ENCODE data around the gene RBM33. TPM values are rescaled to one million over a fixed set of nuclear protein-coding genes. Genes with fewer than 3 reads are reported as not detected.

Gene RBM33
- polyA plus RNA-seq, 1 donor: 26.4 TPM

GRCh38 chr7:155750255-155751125, 106.0 kb downstream of the RBM33 start:
- no peak for DNase-seq (ENCODE audit: low read depth)

GRCh38 chr7:155751409-155751808, 106.9 kb downstream of the RBM33 start:
- no peak for DNase-seq (ENCODE audit: low read depth)

GRCh38 chr7:155752756-155753445, 108.4 kb downstream of the RBM33 start:
- no peak for DNase-seq (ENCODE audit: low read depth)

DNA sequence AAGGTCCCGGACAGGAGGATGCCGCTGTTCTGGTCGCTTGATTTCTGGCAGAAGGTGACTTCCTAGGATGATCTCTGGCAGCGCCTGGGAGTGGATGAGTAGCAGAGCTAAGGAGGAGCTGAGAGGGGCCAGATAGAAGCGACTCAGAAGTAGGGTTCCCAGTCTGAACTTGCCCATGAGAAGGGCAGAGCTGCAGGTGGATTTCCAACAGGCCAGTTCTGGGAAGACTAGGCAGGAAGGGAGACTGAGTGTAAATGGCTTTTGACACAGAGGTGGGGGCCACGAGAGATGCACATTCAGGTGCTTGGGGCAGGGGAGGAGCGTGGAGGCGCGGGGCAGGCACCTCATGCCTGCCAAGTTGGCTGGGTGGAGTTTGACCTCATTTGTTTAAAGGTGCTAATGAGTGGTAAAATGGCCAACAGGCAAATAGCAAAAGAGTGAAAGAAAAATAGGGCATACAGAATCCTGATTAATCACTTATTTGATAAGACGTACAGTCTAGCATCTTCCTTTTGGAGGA, 109.0 kb downstream of the RBM33 start:
- DNase-seq (ENCODE audit: low read depth): no peak

DNA sequence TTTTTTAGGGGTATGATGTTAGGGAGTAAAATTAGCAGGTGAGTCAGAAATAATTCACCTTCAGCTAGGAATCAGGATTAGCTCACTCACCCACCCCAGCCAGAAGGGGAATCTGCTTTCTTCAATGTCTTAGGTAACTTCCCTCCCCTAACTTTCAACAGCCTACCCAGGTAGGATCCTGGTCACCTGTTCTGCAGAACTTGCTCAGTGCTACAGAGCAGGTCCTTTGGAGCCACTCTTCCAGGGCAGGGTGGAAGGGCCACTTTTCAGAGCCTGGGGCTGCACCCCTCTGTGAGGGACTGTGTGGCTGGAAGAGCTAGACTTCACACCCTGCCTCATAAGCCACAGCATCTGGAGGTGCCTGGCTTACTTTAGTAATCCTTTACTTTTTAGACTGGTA, 109.7 kb downstream of the RBM33 start:
- no peak for DNase-seq (ENCODE audit: low read depth)

DNA sequence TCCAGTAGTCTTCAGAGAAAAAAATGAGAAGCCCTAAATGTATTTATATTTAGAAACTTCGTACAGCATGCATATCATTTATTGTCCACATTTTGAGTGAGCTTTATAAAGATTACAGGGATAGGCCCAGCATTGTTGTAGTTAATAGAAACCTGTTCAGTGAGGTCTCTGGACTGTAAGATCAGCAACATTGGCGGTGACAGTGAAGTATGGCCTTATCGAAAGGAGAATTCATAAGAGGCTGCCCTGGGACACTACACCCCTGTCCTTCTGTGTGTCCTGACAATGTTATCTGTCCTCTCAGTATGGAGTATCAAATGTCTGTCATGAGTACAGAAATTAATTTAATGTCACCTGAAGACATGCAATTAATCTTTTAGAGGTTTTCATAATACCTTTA, 110.6 kb downstream of the RBM33 start:
- no peak for DNase-seq (ENCODE audit: low read depth)

GRCh38 chr7:155756322-155756721, 111.9 kb downstream of the RBM33 start:
- no peak for DNase-seq (ENCODE audit: low read depth)

DNA sequence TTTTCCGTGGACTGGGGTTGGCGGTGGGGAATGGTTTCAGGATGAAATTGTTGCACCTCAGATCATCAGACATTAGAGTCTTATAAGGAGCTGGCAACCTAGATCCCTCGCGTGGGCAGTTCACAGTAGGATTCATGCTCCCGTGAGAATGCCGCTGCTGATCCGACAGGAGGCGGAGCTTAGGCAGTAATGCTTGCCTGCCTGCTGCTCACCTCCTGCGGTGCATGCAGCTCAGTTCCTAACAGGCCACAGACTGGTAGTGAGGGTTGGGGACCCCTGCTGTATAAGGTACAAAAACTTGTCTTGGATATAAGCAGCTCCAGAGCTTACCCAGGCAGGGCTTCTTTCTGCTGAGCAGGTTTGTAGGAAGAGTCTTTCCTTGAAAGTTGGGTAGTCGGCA, 113.9 kb downstream of the RBM33 start:
- no peak for DNase-seq (ENCODE audit: low read depth)

GRCh38 chr7:155759740-155760430, 115.4 kb downstream of the RBM33 start:
- no peak for DNase-seq (ENCODE audit: low read depth)

DNA sequence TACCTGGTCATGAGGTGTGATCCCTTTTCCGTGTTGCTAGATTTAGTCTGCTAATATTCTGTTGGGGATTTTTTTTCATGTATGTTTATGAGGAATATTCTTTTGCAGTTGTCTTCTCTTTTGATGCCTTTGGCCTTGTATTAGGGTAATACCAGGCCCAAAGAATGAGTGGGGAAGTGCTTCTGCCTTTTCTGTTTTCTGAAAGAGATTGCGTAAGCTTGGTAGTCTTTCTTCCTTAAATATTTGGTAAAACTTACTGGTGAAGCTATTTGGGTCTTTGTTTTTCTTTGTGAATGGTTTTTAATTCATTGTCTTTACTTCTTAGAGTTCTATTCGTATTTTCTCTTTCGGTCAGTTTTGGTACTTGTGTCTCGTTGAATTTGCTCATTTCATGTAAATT, 116.7 kb downstream of the RBM33 start:
- DNase-seq (ENCODE audit: low read depth): no peak

DNA sequence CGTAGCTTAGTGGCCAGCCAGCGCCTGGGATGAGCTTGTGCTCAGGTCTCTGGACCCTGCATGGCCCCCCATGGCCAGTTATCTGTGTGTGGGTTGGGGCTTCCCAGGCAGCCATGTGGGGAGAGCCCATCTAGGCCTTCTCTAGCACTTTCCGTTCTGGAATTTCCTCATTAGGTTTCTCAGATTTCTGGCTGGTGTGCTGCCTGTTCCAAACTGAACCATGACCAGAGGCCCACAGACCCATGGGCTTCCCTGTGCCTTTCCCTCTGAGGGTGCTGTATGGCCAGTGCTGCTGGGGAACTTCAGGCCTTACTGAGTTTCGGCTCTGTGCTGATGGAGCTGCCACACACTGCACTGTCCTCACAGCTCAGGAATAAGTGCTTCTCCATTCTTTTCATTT, 117.6 kb downstream of the RBM33 start:
- no peak for DNase-seq (ENCODE audit: low read depth)

- no peak for DNase-seq (ENCODE audit: low read depth)
Observed at GRCh38 chr7:155762655-155763054, 118.2 kb downstream of the RBM33 start.

- DNase-seq (ENCODE audit: low read depth): no peak
Observed at GRCh38 chr7:155763122-155763521, 118.7 kb downstream of the RBM33 start.

DNA sequence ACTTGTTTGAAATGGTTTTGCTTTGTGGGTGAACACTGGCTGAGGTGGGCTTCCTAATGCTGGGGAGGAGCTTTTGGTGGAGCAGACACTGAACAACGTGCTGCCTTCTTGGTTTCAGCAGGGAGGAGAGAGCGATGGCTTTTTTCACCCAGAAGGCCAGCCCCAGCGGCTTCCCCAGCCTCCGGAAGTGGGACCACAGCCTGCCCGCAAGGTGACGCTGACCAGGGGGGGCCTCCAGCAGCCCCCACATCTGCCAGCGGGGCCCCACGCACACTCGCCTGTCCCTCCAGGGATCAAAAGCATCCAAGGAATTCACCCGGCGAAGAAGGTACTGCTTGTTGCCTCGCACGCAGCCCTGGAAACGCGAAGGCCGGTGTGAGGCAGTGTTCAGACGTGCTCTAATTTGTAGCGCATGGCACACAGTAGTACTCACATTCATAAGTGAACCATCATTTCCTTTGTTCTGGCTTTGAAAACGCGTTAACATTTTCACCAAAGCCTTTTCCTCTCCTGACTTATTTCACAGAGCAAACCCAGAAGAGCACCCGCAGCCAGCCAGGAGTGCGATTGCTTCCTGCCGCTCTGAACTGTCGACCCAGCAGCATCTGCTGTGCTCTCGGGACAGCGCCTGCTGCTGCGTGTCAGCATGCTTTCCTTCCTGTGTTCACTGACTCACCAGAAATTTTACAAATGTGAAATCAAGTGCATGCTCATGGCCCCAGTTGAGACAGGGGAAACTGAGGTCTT, 119.4 kb downstream of the RBM33 start:
- no peak for DNase-seq (ENCODE audit: low read depth)

- DNase-seq (ENCODE audit: low read depth): no peak
Observed at GRCh38 chr7:155764438-155764793, 120.0 kb downstream of the RBM33 start.

DNA sequence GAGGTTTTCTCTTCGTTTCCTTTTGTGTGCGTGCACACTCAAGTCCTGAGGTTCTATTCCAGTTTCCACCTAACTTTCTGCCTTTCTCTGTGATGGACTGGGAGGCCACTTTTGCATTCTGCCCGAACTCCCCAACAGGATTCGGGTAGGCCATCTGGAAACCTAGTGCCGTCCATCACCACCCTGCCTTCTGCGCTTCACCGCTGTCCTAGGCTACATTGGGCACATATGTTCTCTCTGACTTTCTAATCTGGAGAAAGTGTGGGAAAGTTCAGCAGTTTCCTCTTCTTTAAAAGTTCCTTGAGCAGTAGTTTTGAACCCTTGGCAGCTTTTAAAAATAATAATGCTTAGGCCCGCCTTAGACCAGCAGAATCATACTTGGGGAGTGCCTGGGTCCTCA, 121.0 kb downstream of the RBM33 start:
- DNase-seq (ENCODE audit: low read depth): no peak

DNA sequence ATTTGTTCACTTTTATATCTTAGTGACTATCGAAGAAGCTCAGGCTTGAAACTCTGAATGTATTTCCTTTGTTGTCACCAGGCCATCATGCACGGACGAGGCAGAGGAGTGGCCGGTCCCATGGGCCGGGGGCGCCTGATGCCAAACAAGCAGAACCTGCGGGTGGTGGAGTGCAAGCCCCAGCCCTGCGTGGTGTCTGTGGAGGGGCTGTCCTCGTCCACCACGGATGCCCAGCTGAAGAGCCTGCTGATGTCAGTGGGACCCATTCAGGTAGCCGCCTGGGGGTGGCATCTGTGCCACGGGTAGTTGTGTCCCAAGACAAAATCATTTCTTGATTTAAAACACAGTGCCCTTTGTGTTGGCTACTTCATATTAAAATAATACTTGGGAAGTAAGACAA, 121.9 kb downstream of the RBM33 start:
- DNase-seq (ENCODE audit: low read depth): no peak

- no peak for DNase-seq (ENCODE audit: low read depth)
Observed at GRCh38 chr7:155766966-155767916, 122.8 kb downstream of the RBM33 start.

GRCh38 chr7:155769701-155770100, 125.2 kb downstream of the RBM33 start:
- no peak for DNase-seq (ENCODE audit: low read depth)

- DNase-seq (ENCODE audit: low read depth): no peak
Observed at GRCh38 chr7:155770241-155770640, 125.8 kb downstream of the RBM33 start.

DNA sequence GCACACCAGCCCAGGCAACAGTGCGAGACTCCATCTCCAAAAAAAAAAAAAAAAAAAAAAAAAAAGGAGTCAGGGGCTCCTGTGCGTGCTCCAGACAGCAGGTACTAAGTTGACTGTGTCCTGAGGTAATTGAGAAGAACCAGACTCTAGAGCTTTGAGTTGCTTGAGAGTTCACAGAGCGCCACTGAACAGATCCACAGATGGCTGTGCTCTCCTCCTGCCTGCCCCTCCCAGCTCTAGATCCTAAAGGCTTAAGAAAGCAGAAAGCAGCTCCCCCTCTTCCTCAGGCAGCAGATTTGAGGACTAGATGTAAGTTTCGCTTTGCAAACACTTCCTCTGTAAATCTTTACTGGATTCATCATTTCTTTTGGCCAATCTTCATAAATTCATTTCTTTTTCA, 129.1 kb downstream of the RBM33 start:
- no peak for DNase-seq (ENCODE audit: low read depth)

Data from forelimb muscle (tissue), 1 donor.